ENCODE results near the gene SHC3. TPM values are rescaled to one million over a fixed set of nuclear protein-coding genes. Genes with fewer than 3 reads are reported as not detected.

The SHC3 gene
- total RNA-seq, 1 donor from 2014 or later, result 0.96 TPM

DNA sequence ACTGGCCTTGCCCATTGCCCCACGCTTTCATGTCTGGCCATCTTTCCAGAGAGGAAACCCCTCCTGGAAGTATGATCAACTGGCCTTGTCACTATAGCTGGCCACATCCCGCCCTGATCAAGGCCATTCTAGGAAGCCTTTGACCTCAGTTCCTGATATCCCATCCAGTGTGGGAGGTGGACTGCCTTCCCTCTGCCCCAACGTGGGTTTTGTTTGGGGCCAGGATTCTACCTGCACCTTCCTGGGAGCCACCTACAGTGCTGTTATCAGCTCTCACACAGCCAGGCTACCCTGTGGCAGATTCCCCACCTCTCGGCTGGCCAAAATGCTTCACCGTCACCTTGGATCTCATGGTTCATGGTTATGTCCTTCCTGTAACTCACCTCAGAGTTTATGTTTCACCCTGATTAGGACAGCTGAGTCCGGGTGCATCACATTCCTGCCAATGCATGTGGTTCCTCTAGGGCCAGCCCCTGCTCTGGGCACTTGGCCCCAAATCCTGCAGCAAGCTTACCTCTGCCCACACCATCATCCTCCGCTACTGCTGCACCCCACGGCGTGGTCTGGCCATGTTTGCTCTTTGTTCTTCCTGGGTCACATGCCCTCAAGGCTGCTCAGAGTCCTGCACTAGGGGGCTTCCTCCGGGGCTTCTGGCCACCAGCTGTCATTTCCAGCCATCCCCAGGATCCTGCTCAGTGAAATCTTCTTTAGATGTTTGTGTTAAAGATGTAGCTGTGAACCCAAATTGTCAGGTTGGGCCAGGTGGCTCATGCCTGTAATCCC is 211.5 kb downstream of the SHC3 start:
- Histone ChIP-seq H3K4me3 (no peak overlapping the region), H3K36me3 (no peaks in the 10 kb centered on the region), H3K4me1 (no peaks in the 10 kb centered on the region), H3K27me3 (ENCODE audit: low read depth) (no peaks in the 10 kb centered on the region), H3K9me3 (replicated peaks) (no peaks in the 10 kb centered on the region), H3K27ac (replicated peaks) (no peak overlapping the region)
- DNase-seq, result no peak
- TF ChIP-seq, protein P1, sequence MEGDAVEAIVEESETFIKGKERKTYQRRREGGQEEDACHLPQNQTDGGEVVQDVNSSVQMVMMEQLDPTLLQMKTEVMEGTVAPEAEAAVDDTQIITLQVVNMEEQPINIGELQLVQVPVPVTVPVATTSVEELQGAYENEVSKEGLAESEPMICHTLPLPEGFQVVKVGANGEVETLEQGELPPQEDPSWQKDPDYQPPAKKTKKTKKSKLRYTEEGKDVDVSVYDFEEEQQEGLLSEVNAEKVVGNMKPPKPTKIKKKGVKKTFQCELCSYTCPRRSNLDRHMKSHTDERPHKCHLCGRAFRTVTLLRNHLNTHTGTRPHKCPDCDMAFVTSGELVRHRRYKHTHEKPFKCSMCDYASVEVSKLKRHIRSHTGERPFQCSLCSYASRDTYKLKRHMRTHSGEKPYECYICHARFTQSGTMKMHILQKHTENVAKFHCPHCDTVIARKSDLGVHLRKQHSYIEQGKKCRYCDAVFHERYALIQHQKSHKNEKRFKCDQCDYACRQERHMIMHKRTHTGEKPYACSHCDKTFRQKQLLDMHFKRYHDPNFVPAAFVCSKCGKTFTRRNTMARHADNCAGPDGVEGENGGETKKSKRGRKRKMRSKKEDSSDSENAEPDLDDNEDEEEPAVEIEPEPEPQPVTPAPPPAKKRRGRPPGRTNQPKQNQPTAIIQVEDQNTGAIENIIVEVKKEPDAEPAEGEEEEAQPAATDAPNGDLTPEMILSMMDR (IDR thresholded peaks at IDR 0.05; ENCODE audit: borderline replicate concordance), result no peak
- intact Hi-C loops (cut with micrococcal nuclease), result no loop called here

DNA sequence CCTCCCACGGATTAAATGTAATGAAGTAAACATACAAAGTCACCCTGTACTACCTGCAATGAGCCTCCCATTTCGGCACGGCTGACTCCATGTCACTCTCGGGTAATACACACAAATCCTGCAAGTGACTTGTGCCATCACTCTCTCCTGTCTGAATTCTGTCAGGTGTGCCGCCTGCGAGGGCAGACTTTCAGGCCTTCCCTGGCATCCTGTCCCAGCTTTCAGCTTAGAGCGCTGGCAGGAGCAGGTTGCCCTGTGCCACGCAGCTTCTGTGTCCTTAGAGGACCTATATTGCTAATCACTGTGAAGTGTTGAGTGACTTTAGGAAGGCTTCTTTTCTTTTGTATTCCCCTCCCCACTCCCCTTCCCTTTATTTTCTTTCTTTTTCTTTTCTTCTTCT is 213.1 kb downstream of the SHC3 start:
- Histone ChIP-seq H3K27ac (replicated peaks) (peak overlapping the region; percentile 7), H3K36me3 (no peaks in the 10 kb centered on the region), H3K4me3 (no peak overlapping the region), H3K4me1 (no peaks in the 10 kb centered on the region), H3K27me3 (ENCODE audit: low read depth) (no peaks in the 10 kb centered on the region), H3K9me3 (replicated peaks) (no peaks in the 10 kb centered on the region)
- intact Hi-C loops (cut with micrococcal nuclease), result no loop called here
- peak; percentile 37 for DNase-seq
- TF ChIP-seq, protein P1 (IDR thresholded peaks at IDR 0.05; ENCODE audit: borderline replicate concordance), result no peak

DNA sequence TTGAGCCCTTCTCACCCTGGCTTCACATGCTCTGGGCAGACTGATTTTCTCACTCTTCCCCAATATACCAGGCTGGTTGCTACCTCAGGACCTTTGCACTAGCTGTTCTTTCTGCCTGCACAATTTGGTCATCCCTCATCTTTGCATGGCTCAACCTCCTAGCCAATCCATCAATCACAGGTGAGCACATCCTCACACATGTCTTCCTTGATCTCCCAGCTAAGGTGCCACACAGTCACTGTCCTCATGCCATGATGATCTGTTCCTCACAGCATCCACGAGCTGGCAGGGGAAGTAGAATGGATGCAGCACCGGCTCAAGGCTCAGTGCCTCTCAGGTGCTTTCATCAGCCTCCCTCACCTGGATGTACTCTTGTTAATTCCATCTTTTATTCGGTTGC is 218.0 kb downstream of the SHC3 start:
- intact Hi-C loops (cut with micrococcal nuclease), result no loop called here
- H3K9me3 ChIP-seq (replicated peaks), result no peaks in the 10 kb centered on the region

DNA sequence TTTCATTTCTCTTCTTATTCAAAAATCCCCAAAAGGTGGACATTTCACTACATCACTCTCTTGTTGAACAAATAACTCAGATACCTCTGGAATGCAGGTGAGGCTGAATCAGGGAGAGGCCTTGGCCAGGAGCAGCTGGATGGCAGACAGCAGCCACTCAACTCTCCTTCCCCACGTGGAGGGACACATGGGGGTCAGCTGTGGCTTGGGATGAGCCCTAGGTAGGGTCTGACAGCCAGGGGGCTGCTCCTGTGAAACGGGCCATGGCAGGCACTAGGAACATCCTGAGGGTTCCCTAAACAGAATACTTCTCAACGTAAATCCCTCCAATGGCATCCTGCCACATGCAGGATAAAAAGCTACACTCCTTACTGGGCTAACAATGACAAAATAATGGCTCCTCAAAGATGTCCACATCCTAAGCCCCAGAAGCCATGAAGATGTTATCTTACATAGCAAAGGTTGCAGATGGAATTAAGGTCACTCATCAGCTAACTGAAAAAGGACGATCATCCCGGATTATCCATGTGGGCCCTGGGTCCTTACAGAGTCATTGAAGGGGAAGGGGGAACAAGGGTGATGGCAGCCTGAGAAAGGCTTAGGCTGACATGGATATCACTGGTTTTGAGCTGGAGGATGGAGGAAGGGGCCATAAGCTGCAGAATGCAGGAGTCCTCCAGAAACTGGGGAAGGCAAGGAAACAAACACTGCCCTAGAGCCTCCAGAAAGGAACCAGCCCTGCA is 218.7 kb downstream of the SHC3 start:
- H3K36me3 ChIP-seq, result no peaks in the 10 kb centered on the region
- no peaks in the 10 kb centered on the region for H3K9me3 ChIP-seq (replicated peaks)
- no peak overlapping the region for H3K27ac ChIP-seq (replicated peaks)
- no peak overlapping the region for H3K4me3 ChIP-seq
- no peak for DNase-seq
- TF ChIP-seq, protein P1 (IDR thresholded peaks at IDR 0.05; ENCODE audit: borderline replicate concordance), result no peak
- no peaks in the 10 kb centered on the region for H3K27me3 ChIP-seq (ENCODE audit: low read depth)
- intact Hi-C loops (cut with micrococcal nuclease), result no loop called here
- no peaks in the 10 kb centered on the region for H3K4me1 ChIP-seq

More for the DNA sequence above, 218.0 kb downstream of the SHC3 start:
- TF ChIP-seq, protein P1 (IDR thresholded peaks at IDR 0.05; ENCODE audit: borderline replicate concordance), result no peak
- Histone ChIP-seq H3K27me3 (ENCODE audit: low read depth) (no peaks in the 10 kb centered on the region), H3K4me1 (no peaks in the 10 kb centered on the region), H3K4me3 (no peak overlapping the region), H3K27ac (replicated peaks) (no peak overlapping the region), H3K36me3 (no peaks in the 10 kb centered on the region)
- no peak for DNase-seq

DNA sequence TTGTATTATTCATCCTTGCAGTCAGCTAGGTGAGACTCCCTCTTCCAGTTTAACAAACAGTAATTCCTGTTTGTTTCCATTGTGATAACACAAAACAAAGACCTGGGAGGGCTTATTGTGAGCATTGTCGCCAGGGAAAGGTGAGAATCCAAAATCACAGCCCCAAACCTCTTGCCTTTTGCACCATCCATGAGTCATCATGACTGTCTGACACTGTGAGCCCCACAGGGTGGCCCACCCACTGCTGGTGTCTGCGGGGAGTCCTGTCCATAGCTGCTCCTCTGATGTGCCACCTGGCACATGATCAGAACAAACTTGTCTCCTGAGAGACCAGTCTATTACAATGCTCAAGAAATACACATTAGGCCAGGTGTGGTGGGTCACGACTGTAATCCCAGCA is 221.1 kb downstream of the SHC3 start:
- Histone ChIP-seq H3K4me3 (no peak overlapping the region), H3K36me3 (no peaks in the 10 kb centered on the region), H3K4me1 (peaks cover 15% of the 10 kb centered on the region), H3K27me3 (ENCODE audit: low read depth) (no peaks in the 10 kb centered on the region), H3K9me3 (replicated peaks) (no peaks in the 10 kb centered on the region), H3K27ac (replicated peaks) (no peak overlapping the region)
- TF ChIP-seq, protein P1 (IDR thresholded peaks at IDR 0.05; ENCODE audit: borderline replicate concordance), result no peak
- no peak for DNase-seq
- intact Hi-C loops (cut with micrococcal nuclease), result no loop called here

Other genes starting within 250 kb of the SHC3 start
- gene S1PR3, start 187.3 kb downstream of the SHC3 start, total RNA-seq, result 26.8 TPM
- 11.6 TPM for gene CKS2, start 132.4 kb upstream of the SHC3 start, total RNA-seq
- 13.8 TPM for gene SECISBP2, start 139.7 kb upstream of the SHC3 start, total RNA-seq